Measurements from ENCODE around the gene EPS8.
"Not testable (repeated sequence)": the region's sequence is repeated elsewhere in the genome, so short reads cannot be mapped to it uniquely, and the experiment has no call there.

The EPS8 gene

GRCh38 chr12:15752785-15753184, 36.4 kb downstream of the EPS8 start:
- no peak for DNase-seq

DNA sequence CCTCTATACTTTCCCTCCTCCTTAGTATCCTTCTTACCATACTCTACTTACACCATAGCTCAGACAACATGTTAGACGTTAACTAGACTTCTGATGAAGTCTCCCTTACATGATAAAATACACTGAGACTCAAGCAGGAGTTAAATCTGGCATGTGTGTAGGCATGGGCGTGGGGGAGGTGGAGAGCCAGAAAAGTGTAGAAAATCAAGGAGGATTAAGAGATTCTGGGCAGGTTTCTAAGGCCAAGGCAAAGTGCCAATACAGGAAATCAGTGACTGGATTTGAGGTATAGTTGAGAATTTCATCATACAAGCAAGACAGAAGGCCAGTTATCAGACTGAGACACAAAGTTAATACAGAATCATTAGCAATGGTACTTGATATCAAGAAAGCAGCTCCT, 37.4 kb downstream of the EPS8 start:
- DNase-seq, result no peak

DNA sequence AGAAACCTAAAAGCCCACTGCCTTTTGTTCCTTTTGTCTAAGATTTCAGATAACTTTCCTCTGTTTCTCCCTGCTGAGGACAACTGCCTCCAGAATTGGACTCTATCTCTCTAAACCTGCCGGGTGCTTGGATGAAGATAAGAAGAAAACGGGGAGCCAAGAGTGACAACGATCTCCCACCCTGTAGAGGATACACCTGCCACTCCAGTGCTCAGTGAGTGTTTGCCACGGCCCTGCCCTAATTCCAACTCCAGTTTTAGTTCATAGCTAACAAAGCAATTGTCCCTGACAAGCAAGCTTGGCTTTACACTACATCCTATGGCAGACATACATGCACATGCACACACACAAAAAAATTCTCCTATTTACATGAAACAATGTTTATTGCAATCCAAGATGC, 39.3 kb downstream of the EPS8 start:
- no peak for DNase-seq

- not testable (repeated sequence) for DNase-seq
These were observed 47.3 kb downstream of the EPS8 start for GRCh38 chr12:15741870-15742269.

DNA sequence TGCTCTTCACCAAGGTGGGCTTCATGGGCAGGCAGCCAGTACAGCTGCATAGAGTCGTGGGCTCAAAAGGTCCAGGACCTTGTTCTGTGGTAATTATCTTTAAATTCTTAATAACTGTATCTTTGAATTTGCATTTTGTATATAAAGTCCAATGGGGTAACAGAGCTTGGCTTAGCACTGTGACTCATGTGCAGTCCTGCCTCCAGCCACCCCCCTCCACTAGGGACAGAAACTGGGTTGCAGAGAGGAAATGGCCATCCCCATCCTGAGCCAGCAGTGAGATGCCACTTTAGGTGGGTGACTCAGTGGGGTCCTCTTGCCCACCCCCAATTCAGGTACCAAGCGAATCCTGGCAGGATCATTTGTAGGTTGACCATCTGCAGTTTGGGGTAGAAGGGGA, 48.1 kb downstream of the EPS8 start:
- DNase-seq, result no peak

GRCh38 chr12:15740389-15740788, 48.8 kb downstream of the EPS8 start:
- DNase-seq, result not testable (repeated sequence)

- DNase-seq, result no peak
These were observed 50.7 kb downstream of the EPS8 start for GRCh38 chr12:15738438-15739015.

DNA sequence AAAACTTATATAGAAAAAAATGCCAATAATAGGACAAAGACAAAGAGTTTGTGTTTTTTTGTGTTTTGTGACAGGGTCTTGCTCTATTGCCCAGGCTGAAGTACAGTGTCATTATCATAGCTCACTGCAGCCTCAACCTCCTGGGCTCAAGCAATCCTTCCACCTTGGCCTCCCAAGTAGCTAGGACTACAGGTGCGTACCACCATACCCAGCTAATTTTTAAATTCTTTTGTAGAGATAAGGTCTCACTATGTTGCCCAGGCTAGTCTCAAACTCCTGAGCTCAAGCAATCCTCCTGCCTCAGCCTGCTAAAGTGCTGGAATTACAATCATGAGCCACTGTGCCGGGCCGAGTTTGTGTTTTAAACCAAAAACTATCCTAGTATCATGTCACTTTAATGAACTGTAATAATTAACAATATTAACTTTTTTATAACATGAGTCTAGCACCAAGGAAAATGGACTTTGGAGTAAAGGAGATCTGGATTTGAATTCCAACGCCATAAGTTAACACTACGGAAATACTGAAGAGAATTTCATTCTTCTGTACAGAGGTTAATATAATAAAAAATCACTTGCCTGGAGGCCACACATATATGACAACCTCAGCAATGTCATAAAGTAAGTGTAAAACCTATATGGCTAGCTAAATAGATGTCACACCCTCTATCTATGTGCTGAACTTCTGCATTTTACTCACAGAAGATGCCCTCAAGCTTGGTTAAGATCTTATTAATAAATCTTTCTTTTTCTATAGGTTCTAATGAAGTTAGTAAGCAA, 53.2 kb downstream of the EPS8 start:
- no peak for DNase-seq

DNA sequence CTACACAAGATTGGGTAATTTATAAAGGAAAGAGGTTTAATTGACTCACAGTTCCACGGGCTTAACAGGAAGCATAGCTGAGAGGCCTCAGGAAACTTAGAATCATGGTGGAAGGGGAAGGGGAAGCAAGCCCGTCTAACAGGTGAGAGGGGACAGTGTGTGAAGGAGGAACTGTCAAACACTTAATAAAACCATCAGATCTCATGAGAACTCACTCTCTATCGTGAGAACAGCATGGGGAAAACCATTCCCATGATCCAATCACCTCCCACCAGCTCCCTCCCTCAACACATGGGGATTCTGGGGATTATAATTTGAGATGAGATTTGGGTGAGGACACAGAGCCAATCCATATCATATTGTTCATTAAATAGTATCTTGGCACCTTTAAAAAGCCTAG, 56.1 kb downstream of the EPS8 start:
- DNase-seq, result no peak

- no peak for DNase-seq
These were observed 56.7 kb downstream of the EPS8 start for GRCh38 chr12:15732341-15733061.

GRCh38 chr12:15731940-15732339, 57.2 kb downstream of the EPS8 start:
- DNase-seq, result no peak

DNA sequence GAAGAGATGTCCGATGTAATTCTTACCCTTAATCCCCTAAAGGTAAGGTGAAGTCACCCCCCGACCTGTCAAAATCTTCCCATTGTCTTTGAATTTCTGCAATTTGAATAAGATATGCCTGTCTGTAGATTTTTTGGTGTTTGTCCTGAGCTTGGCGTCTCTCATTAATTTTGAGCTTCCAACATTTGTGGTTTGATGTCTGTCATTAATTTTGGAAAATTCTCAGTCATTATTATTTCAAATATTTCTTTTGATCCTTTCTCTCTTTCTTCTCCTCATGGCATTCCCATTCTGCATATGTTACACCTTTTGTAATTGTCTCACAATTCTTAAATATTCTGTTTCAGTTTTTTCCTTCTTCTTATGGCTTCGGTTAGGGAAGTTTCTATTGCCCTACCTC, 60.1 kb downstream of the EPS8 start:
- DNase-seq, result no peak

DNA sequence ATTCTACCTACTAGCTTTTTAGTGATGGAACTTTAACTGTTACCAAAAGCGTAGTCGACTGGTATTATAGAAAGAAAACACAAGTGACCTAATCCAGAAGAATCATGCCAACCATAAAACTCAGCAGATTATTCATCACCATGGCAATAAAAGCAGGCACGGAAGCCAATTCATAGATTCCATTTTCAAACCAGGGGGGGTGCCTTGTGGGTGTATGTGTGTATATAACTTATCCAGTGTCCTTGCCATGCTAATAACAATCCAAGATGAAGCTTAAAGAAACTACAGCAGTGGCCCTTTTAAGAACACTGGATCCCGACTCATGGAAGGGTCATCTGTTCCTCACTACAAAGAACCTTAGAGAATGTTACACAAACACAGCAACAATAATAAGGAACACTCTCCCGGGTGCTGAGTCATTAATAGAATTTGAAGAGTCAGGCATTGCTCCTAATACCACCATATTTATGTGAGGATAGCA, 61.0 kb downstream of the EPS8 start:
- no peak for DNase-seq

- DNase-seq, result no peak
These were observed 62.4 kb downstream of the EPS8 start for GRCh38 chr12:15726878-15727150.

GRCh38 chr12:15726027-15726877, 62.9 kb downstream of the EPS8 start:
- DNase-seq, result no peak

DNA sequence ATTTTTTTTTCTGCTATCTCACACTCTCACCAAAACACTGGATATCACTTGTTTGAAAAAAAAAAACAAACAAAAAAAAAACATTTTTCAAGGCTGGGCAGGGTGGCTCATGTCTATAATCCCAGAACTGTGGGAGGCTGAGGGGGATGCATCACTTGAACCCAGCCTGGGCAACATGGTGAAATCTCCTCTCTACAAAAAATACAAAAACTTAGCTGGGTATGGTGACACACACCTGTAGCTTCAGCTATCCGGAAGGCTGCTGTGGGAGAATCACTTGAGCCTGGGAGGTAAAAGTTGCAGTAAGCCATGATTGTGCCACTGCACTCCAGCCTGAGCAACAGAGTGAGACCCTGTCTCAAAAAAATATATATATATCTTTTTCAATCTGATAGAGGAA, 66.2 kb downstream of the EPS8 start:
- no peak for DNase-seq

DNA sequence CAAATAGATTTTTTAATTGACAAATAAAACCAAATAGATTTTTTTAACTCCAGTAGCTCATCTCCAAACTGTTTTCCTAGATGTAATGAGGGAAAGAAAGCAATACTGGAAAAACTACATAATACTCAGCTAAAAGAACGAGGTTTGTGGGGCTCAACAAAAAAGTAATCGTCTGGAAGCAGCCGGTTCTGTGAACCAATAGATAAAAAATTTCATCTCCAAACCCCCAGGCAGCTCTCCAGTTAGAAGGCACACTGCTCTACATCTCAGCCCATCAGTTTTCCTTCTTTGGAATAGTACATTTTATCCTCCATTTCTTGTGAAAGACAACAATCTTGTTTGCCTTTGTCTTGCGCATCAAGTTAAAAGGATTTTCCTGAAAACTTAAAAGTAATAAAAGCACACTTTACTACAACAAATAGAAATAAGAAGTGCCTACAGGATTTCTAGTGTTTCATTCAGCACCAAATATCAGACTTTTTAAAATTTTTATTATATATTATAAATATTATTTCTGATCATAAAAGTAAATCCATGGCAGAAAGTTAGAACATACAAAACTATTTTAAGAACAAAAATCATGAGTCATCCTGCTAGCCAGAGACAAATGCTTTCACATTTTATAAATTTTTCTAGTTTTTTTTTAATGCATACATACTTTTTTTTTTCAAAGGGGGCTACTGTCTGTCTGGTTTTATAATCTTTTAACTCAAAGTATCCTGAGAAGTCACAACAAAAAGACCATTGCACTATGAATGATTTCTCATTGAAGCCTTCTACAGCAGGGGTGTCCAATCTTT, 67.7 kb downstream of the EPS8 start:
- no peak for DNase-seq

GRCh38 chr12:15720295-15720694, 68.9 kb downstream of the EPS8 start:
- no peak for DNase-seq

- no peak for DNase-seq
These were observed 70.0 kb downstream of the EPS8 start for GRCh38 chr12:15719230-15719629.

GRCh38 chr12:15717940-15718567, 71.1 kb downstream of the EPS8 start:
- DNase-seq, result no peak

GRCh38 chr12:15716581-15716980, 72.6 kb downstream of the EPS8 start:
- no peak for DNase-seq

DNA sequence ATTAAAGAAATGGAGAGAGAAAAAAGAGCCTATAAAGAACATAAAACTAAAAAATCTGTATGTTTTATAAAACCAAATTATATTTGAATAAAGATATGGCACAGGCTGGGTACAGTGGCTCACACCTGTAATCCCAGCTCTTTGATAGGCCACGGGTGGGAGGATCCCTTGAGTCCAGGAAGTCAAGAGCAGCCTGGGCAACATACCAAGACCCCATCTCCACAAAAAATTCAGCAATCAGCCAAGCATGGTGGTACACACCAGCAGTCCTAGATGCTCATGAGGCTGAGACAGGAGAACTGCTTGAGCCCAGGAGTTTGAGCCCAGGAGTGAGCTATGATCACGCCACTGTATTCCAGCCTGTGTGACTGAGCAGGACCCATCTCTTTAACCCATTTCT, 74.9 kb downstream of the EPS8 start:
- no peak for DNase-seq
